HepG2 (cell line): ENCODE measurements around the gene GDPGP1. TPM values are rescaled to one million over a fixed set of nuclear protein-coding genes. Genes with fewer than 3 reads are reported as not detected.
A peak's percentile ranks its signal among the peaks of the same experiment; 100 is the strongest.

ENCODE experiments used
- CAMTA2 ChIP-seq: sonication (generic); formaldehyde crosslinking; IDR thresholded peaks from 2 replicates; pipeline ENCODE4 v1.4.0; 2020; ENCODE audit warnings: mild to moderate bottlenecking, missing genetic modification reagents, borderline replicate concordance
- CENPT ChIP-seq: sonication (generic); formaldehyde crosslinking; IDR thresholded peaks from 2 replicates; pipeline ENCODE4 v1.8.0; 2022; ENCODE audit warnings: low read depth, mild to moderate bottlenecking, moderate library complexity, missing genetic modification reagents
- ETV5 ChIP-seq: IDR thresholded peaks from 2 replicates; pipeline ENCODE4 v1.6.1; 2018; ENCODE audit warnings: missing biosample characterization, missing genetic modification reagents, inconsistent platforms, borderline replicate concordance
- GPBP1L1 ChIP-seq: sonication (generic); formaldehyde crosslinking; IDR thresholded peaks from 2 replicates; pipeline ENCODE4 v1.5.0; 2020; ENCODE audit warnings: mild to moderate bottlenecking, missing genetic modification reagents
- HNRNPLL ChIP-seq: fragments of 200-400 bp; formaldehyde crosslinking; IDR thresholded peaks from 2 replicates; pipeline ENCODE4 v1.6.1; 2017; ENCODE audit warnings: mild to moderate bottlenecking, low read depth, low read length; ENCODE audit not compliant: poor library complexity, severe bottlenecking
- JUNB ChIP-seq: sonication (generic); formaldehyde crosslinking; IDR thresholded peaks from 2 replicates; pipeline ENCODE4 v1.8.0; 2022; ENCODE audit warnings: missing genetic modification reagents, mild to moderate bottlenecking, borderline replicate concordance
- REPIN1 ChIP-seq: sonication (generic); formaldehyde crosslinking; IDR thresholded peaks from 2 replicates; pipeline ENCODE4 v1.8.0; 2022; ENCODE audit warnings: missing genetic modification reagents, low read depth, mild to moderate bottlenecking, borderline replicate concordance
- RFXANK ChIP-seq: IDR thresholded peaks from 2 replicates; pipeline ENCODE4 v1.6.1; 2016
- TRAFD1 ChIP-seq: sonication (generic); formaldehyde crosslinking; IDR thresholded peaks from 2 replicates; pipeline ENCODE4 v1.5.1; 2020; ENCODE audit warnings: missing genetic modification reagents, mild to moderate bottlenecking, borderline replicate concordance
- ZNF124 ChIP-seq: sonication (generic); formaldehyde crosslinking; IDR thresholded peaks from 2 replicates; pipeline ENCODE4 v1.4.0; 2020; ENCODE audit warnings: missing genetic modification reagents
- ZNF232 ChIP-seq: sonication (generic); formaldehyde crosslinking; IDR thresholded peaks from 2 replicates; pipeline ENCODE4 v1.4.0; 2020; ENCODE audit warnings: missing genetic modification reagents, borderline replicate concordance
- ZNF354B ChIP-seq: sonication (generic); formaldehyde crosslinking; IDR thresholded peaks from 2 replicates; pipeline ENCODE4 v1.8.0; 2022; ENCODE audit warnings: mild to moderate bottlenecking, missing genetic modification reagents
- ZNF577 ChIP-seq: sonication (generic); formaldehyde crosslinking; IDR thresholded peaks from 2 replicates; pipeline ENCODE4 v1.4.0; 2020; ENCODE audit warnings: mild to moderate bottlenecking, low read depth, missing genetic modification reagents, borderline replicate concordance
- polyA plus RNA-seq, 8 experiments: library from polyadenylated mRNA; depleted of rRNA in 3 of 8; stranded (reverse) in 7 of 8; unstranded in 1 of 8; fragments of >200 nt; fragmentation: Illumina TruSeq in 4 of 8; extraction: Trizol in 4 of 8; gene quantifications; 2 replicates each; pipeline versions ENCODE4 v1.2.1 to v1.2.3, GENCODE V29; 2011 to 2016; ENCODE audit warnings: low read depth in 4 of 8, missing spikeins in 1 of 8, mixed read lengths in 1 of 8; ENCODE audit not compliant: insufficient read depth in 1 of 8
- total RNA-seq, 5 experiments: library from RNA; depleted of rRNA; stranded (reverse); fragments of >200 nt; fragmentation: Illumina TruSeq; extraction: Trizol; gene quantifications; 2 replicates each; pipeline ENCODE4 v1.2.3, GENCODE V29; 2016; ENCODE audit warnings: low read depth in 1 of 5
- TF ChIP-seq, protein P1 (sequence below): sonication (generic); formaldehyde crosslinking; IDR thresholded peaks from 2 replicates; pipeline ENCODE4 v1.4.0; 2020; ENCODE audit warnings: mild to moderate bottlenecking, missing genetic modification reagents
- TF ChIP-seq, protein P2 (sequence below): sonication (generic); formaldehyde crosslinking; IDR thresholded peaks from 2 replicates; pipeline ENCODE4 v1.8.1; 2022; ENCODE audit warnings: low read depth, mild to moderate bottlenecking, missing genetic modification reagents
- TF ChIP-seq, protein P3 (sequence below): sonication (generic); formaldehyde crosslinking; IDR thresholded peaks from 2 replicates; pipeline ENCODE4 v1.4.0; 2020; ENCODE audit warnings: missing genetic modification reagents, borderline replicate concordance
- TF ChIP-seq, protein P4 (sequence below): sonication (generic); formaldehyde crosslinking; IDR thresholded peaks from 2 replicates; pipeline ENCODE4 v1.5.0; 2020; ENCODE audit warnings: mild to moderate bottlenecking, missing genetic modification reagents

Gene GDPGP1
- total and polyA plus RNA-seq, 2 of the 13 experiments (the other 11 are each of a cell fraction or from before 2014, with no cell fraction given), result 1.5 to 4.3 TPM

DNA sequence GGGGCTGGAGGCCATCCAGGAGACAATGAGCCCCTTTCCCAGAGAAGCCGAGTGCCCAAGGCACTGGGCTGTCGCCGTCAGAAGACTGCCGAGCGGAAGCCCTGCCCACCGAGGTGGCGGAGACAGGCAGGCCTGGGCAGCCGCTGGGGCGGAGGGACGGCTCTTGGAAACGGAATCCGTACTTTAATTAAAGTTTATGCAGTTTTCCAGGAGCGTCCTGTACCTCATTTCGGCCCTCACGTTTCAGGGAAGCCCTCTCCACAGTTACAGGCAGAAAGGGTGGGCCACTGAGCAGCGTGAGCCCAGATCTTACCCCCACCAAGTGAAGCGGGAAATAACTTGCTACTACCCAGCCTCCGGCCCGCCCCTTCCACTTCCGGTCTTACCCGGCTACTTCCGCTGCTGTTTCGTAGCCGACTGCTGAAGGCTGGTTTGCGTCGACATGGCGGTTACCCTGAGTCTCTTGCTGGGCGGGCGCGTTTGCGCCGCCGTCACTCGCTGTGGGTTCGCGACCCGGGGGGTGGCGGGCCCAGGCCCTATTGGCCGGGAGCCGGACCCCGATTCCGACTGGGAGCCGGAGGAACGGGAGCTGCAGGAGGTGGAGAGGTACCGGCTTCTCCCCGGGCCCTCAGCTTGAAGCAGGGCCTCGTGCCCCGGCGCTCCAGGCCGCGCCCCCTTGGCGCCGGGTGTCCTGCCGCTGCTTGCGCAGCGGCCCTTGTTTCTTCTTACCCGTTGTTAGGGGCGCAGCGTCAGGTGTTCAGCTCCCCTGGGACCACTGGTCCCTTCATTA is 31.5 kb downstream of the GDPGP1 start, which contains the start of gene NGRN (continued):
- TF ChIP-seq TRAFD1 (CRISPR knock-in tag) (no peak), RFXANK (CRISPR knock-in tag) (no peak), CAMTA2 (CRISPR knock-in tag) (no peak), REPIN1 (CRISPR knock-in tag) (peak; percentile 84), ZNF577 (CRISPR knock-in tag) (no peak), ZNF124 (CRISPR knock-in tag) (no peak), HNRNPLL (peak; percentile 97), JUNB (CRISPR knock-in tag) (no peak), ZNF354B (CRISPR knock-in tag) (peak; percentile 53; the same call in 1 of the 2 replicates), ZNF232 (CRISPR knock-in tag) (no peak), ETV5 (CRISPR knock-in tag) (peak; percentile 93), CENPT (CRISPR knock-in tag) (peak; percentile 77; the same call in 1 of the 2 replicates), GPBP1L1 (CRISPR knock-in tag) (no peak)
- TF ChIP-seq, protein P1, sequence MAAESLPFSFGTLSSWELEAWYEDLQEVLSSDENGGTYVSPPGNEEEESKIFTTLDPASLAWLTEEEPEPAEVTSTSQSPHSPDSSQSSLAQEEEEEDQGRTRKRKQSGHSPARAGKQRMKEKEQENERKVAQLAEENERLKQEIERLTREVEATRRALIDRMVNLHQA (CRISPR knock-in tag), result no peak
- TF ChIP-seq, protein P2, sequence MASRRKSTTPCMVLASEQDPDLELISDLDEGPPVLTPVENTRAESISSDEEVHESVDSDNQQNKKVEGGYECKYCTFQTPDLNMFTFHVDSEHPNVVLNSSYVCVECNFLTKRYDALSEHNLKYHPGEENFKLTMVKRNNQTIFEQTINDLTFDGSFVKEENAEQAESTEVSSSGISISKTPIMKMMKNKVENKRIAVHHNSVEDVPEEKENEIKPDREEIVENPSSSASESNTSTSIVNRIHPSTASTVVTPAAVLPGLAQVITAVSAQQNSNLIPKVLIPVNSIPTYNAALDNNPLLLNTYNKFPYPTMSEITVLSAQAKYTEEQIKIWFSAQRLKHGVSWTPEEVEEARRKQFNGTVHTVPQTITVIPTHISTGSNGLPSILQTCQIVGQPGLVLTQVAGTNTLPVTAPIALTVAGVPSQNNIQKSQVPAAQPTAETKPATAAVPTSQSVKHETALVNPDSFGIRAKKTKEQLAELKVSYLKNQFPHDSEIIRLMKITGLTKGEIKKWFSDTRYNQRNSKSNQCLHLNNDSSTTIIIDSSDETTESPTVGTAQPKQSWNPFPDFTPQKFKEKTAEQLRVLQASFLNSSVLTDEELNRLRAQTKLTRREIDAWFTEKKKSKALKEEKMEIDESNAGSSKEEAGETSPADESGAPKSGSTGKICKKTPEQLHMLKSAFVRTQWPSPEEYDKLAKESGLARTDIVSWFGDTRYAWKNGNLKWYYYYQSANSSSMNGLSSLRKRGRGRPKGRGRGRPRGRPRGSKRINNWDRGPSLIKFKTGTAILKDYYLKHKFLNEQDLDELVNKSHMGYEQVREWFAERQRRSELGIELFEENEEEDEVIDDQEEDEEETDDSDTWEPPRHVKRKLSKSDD (CRISPR knock-in tag), result peak; percentile 84
- TF ChIP-seq, protein P3, sequence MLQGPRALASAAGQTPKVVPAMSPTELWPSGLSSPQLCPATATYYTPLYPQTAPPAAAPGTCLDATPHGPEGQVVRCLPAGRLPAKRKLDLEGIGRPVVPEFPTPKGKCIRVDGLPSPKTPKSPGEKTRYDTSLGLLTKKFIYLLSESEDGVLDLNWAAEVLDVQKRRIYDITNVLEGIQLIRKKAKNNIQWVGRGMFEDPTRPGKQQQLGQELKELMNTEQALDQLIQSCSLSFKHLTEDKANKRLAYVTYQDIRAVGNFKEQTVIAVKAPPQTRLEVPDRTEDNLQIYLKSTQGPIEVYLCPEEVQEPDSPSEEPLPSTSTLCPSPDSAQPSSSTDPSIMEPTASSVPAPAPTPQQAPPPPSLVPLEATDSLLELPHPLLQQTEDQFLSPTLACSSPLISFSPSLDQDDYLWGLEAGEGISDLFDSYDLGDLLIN (CRISPR knock-in tag), result no peak
- TF ChIP-seq, protein P4, sequence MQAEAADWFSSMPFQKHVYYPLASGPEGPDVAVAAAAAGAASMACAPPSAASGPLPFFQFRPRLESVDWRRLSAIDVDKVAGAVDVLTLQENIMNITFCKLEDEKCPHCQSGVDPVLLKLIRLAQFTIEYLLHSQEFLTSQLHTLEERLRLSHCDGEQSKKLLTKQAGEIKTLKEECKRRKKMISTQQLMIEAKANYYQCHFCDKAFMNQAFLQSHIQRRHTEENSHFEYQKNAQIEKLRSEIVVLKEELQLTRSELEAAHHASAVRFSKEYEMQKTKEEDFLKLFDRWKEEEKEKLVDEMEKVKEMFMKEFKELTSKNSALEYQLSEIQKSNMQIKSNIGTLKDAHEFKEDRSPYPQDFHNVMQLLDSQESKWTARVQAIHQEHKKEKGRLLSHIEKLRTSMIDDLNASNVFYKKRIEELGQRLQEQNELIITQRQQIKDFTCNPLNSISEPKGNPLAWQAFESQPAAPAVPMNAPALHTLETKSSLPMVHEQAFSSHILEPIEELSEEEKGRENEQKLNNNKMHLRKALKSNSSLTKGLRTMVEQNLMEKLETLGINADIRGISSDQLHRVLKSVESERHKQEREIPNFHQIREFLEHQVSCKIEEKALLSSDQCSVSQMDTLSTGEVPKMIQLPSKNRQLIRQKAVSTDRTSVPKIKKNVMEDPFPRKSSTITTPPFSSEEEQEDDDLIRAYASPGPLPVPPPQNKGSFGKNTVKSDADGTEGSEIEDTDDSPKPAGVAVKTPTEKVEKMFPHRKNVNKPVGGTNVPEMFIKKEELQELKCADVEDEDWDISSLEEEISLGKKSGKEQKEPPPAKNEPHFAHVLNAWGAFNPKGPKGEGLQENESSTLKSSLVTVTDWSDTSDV (CRISPR knock-in tag), result peak; percentile 76; the same call in 1 of the 2 replicates
